NCI-H446 (cell line): Measurements from ENCODE around the gene CHMP1A.
"Not testable (repeated sequence)": the region's sequence is repeated elsewhere in the genome, so short reads cannot be mapped to it uniquely, and the experiment has no call there.

Experiments used
- DNase-seq, 2 experiments: peaks; one replicate each; lab custom pipeline; 2025; lab: John Stamatoyannopoulos, UW

Gene CHMP1A

DNA sequence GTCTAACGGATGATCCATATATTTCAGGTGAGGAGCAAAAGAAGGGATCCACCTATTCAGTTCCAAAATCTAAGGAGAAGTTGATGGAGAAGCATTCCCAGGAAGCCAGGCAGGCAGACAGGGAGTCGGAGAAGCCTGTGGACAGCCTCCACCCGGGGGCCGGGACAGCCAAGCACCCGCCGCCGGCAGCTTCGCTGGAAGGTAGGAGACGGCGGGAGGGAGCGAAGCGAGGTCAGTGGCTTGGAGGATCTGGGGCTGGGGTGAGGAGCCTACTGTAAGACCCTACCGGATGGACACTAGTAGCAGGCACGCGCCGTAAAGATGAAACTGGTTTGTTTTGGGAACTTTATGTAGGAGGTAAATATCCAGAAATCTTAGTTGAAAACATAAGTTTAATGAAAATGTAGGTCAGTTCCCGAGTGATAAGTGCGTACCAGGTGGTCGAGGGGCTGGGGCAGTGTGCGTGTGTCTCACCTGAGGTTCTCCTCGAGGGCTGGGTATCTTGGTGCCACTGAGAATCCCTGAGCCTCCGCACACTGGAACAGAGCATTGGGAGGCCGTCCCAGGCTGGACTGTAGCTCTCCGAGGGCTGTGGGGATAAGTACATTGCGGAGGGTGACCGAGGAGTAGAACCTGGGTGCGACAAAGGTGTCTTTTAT lies 842 bp upstream of the CHMP1A start:
- DNase-seq = no peak

DNA sequence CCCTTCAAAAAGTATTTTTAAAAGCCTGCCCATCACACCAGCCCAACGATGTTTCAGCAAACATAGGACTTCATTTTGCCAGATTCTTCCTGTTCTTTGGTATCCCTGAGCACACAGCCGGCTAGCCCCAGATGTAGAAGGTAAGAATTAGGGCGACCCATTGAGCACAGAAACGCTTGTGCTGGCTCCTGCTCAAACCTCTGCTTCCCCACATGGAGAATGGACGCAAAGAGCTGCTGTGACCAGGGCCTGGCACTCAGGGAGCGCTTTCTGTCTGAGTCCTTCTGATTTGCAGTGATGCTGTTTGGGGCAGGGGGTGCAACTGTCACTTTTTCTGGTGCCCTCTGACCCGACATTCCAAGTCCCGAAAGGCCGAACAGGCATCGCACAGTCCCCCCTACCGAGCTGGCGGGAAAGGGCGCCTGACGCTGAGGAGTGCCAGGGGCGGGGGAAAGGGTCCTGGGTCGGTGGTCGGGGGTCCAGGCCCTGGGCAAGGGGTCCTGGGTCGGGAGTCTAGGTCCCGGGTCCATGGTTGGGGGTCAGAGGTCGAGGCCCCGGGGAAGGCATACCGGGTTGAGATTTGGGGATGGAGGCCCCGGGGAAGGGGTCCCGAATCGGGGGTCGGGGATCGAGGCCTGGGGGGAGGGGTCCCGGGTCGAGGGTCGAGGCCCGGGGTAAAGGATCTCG lies 930 bp downstream of the CHMP1A start:
- no peak for DNase-seq

GRCh38 chr16:89655062-89655643 lies 2.4 kb downstream of the CHMP1A start:
- no peak for DNase-seq

- DNase-seq = no peak
Observed at GRCh38 chr16:89653656-89654295, 3.7 kb downstream of the CHMP1A start.

DNA sequence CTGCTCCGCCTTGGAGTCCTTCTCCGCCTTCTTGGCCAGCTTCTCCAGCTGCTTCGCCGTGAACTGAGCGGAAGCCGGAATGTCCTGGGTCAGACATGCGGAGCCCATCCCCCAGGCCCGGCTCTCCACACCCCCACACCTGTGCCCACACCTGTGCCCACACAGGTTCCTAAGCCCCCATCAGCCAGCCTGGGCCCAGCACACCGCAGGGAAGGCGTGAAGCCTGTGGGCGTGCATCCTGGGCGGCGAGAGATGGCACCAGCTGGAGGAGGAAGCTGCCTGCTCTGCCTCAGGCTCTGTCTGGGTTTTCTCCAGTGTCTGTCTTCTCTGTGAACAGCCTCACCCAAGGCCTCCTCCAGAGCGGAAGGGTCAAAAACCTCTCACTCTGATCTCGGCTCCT lies 5.9 kb downstream of the CHMP1A start:
- no peak for DNase-seq

- DNase-seq = no peak
Observed at GRCh38 chr16:89646906-89647305, 10.6 kb downstream of the CHMP1A start.

DNA sequence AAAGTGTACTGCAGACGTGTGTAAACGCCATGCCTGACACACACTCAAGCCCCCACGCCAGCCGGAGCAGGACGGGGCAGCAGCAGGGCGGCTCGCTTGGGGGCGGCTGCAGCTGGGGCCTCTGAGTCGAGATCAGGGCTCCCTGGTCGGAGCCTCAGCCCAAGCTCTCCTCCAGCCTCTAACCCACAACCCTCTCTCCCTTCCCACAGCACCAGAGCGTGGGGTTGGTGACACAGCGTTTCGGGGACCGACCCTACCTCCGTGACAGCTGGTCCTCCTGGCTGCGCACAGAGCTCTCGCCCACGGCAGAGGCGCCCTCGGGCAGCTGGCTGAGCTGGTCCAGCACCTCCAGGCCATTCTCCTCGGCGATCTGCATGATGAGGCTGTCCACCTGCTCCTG lies 11.2 kb downstream of the CHMP1A start:
- no peak for DNase-seq

GRCh38 chr16:89645122-89645521 lies 12.4 kb downstream of the CHMP1A start:
- DNase-seq = no peak

DNA sequence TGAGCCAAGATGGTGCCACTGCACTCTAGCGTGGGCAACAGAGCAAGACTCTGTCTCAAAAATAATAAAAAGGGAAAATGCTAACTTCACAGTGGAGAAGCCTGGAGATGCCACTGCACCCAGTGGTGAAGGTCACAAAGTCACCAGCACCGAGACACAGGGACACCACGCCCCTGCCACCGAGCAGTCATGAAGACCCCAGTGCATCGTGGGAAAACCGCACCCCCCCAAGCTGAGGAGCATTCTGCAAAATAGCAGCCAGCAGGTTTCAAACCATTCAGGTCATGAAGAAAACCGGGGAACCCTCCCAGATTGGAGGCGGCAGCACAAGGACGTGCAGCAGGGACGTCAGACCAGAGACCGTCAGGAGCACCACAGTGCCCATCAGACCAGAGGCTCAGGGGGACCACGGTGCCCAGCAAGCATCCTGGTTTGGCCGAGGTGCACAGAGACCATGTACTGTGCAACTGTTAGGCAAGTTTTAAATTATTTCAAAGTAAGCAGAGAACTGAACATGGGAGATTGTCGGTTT lies 13.7 kb downstream of the CHMP1A start:
- DNase-seq = no peak

GRCh38 chr16:89642574-89642973 lies 14.9 kb downstream of the CHMP1A start:
- no peak for DNase-seq

- DNase-seq = no peak
Observed at GRCh38 chr16:89641458-89642119, 15.9 kb downstream of the CHMP1A start.

GRCh38 chr16:89639385-89639784 lies 18.1 kb downstream of the CHMP1A start:
- no peak for DNase-seq

DNA sequence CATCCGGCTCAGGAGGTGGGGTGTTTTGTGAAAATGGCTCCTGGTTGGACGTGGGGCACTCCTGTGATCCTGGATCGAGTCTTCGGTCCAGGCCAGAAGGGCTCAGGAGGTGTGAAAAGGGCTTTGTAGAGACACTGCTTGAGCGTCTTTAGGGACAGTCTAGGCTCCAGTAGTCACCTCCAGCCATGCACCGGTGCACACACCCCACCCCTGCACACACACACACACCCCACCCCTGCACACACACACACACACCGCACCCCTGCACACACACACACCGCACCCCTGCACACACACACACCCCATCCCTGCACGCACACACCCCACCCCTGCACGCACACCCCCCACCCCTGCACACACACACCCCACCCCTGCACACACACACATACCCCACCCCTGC lies 19.1 kb downstream of the CHMP1A start:
- DNase-seq = no peak

DNA sequence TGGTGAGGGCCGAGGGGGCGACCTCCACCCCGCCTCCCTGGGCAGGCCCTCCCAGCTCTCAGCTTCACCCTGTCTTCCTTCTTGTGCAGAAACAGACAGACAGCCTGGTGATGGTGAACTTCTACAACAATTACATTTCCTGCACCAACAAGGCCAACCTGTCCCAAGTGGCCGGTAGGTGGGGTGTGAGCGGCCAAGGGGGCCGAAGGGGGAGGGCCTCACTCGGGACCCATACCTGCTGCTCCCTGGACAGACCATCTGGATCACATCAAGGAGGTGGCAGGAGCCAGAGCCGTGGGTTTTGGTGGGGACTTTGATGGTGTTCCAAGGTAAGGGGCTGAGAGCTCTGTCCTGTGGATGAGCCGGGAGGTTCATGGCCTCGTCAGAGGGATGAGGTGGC lies 20.1 kb downstream of the CHMP1A start:
- DNase-seq = no peak

DNA sequence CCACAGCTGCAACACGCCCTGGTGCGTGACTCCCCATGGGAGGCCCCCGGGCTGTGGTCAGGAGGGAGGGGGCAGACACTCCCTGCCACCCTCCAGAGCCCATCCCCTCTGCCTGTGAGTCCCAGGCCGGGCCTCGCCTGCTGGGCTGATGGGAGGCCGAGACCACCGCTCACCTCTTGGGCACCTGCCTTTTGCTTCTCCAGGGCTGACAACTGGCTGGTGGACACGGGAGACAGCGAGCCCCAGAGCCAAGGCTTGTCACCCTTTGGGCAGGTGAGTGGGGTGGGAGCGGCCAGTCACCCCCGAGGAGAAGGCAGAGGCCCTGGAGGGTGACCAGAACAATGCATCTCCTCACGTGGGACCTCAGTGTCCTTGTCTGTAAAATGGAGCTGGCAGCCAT lies 20.8 kb downstream of the CHMP1A start:
- no peak for DNase-seq

GRCh38 chr16:89634463-89635385 lies 22.8 kb downstream of the CHMP1A start:
- DNase-seq = not testable (repeated sequence)

- no peak for DNase-seq
Observed at GRCh38 chr16:89633064-89633631, 24.4 kb downstream of the CHMP1A start.

DNA sequence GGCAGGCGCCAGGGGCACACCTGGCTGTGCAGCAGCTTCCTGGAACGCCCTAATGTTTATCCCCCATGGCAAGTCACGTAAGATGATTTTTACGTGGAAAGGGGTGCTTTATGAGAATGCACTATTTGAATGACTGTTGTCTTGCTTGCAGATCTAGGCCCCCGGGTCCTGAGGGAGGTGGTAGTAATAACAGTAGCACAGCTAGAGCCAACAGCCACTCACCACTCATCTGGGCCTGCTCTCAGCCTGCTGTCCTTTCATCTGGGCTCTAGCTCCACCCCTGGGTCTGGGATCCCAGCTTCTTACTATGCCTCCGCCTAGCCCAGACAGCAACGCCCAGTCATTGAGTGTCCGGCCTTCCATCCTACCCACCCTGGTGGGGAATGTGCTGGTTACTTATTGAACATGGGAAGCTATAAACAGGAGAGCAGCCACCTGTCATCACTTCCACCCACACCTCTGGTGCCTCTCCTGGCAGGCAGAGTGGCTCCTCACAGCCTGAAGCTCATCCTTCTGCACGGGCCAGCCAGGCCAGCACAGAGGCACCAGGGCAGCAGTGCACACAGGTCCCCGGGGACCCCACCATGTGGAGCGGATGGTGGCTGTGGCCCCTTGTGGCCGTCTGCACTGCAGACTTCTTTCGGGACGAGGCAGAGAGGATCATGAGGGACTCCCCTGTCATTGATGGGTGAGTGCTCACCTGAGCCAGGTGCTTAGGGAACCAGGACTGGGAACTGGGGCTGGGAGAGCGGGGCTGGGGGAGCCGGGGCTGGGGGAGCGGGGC lies 27.5 kb downstream of the CHMP1A start:
- no peak for DNase-seq

DNA sequence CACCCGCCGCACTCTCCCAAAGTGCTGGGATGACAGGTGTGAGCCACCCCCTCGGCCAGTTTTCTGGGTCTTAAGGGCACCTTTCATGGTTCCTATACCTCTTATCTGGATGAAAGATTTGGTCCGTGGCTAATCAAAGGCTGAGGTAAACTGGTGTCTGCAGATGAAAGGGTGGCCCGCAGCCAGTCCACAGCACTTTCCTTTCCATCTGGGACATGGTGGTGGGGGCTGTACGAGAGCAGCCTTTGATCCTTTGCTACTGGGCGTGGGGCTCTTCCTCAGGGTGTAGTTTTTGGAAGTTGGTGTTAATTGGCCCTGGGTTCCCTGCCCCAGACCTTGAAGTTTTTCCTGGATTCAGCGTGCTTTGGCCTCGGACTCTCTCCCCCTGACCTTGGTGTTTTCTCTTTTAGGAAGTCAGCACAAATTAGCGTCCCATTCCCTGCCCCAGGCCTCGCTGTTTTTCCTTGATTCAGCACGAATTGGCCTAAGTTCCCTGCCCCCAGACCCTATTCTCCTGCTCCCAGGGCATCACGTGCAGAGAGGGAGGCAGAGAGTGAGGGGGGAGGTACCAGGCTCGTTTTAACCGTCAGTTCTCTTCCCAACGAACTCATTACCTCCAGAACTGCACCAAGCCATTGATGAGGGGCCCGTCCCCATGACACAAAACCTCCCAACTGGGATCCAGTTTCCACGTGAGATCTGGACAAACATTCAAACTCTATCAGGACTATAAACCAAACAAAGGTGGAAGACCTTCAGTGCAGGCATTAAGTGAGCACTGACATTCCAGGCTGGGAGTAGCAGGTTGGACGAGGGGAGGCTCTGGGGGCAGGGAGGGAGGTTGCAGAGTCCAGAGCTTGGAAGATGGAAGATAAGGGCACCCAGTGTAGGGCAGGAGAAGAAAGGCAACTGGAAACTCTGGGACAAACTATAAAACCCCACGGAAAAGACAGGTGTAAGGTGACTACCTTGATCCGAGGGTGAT lies 32.4 kb downstream of the CHMP1A start:
- DNase-seq = no peak
